Measurements from ENCODE around the gene VEGFA. TPM values are rescaled to one million over a fixed set of nuclear protein-coding genes. Genes with fewer than 3 reads are reported as not detected.

The VEGFA gene
- total RNA-seq, 6 experiments from 2014 or later: 26.0 to 37.4 (median 28.3) TPM

DNA sequence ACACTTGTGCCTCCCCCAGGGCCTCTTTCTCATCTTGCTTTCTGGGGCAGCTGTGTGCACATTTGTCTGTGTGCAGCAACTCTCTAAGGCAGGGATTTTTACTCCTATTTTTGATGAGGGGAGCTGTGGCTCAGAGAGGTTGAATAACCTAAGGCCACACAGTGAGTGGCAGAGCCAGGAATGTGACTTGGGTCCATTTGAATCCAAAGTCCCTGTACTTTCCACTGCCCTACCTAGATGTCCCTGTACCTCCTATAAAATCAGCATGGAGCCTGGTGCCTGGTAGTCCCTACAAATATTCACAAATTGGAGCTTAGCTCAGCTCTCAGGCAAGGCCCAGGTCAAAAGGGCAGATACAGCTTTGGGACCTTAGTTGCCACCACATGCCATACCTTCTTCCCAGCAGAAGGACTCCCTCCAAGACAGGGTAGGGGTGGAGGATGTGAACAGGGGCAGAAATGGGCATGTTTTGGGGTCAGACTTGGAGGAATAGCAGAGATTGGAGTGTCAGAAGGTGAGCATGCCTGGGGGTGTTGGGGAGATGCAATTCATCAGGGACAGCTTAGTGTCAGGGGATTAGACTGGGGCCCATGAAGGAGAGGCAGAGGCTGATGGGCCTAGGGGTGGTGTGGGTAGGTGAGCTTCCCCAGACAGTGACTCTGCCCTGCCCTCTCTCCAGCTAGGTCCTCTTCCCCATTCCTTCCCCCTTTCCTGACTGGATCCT lies 4.1 kb upstream of the VEGFA start:
- Mint-ChIP-seq H3K27ac (no peak overlapping the region), H3K4me1 (ENCODE audit: low read depth) (peaks cover 15% of the 10 kb centered on the region), H3K9me3 (no peaks in the 10 kb centered on the region), H3K36me3 (ENCODE audit: low read depth) (no peaks in the 10 kb centered on the region), H3K4me3 (no peak overlapping the region), H3K27me3 (ENCODE audit: insufficient read depth) (peaks cover 39% of the 10 kb centered on the region)
- TF ChIP-seq, protein P1, sequence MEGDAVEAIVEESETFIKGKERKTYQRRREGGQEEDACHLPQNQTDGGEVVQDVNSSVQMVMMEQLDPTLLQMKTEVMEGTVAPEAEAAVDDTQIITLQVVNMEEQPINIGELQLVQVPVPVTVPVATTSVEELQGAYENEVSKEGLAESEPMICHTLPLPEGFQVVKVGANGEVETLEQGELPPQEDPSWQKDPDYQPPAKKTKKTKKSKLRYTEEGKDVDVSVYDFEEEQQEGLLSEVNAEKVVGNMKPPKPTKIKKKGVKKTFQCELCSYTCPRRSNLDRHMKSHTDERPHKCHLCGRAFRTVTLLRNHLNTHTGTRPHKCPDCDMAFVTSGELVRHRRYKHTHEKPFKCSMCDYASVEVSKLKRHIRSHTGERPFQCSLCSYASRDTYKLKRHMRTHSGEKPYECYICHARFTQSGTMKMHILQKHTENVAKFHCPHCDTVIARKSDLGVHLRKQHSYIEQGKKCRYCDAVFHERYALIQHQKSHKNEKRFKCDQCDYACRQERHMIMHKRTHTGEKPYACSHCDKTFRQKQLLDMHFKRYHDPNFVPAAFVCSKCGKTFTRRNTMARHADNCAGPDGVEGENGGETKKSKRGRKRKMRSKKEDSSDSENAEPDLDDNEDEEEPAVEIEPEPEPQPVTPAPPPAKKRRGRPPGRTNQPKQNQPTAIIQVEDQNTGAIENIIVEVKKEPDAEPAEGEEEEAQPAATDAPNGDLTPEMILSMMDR (IDR thresholded peaks at IDR 0.05): no peak
- DNase-seq: no peak

DNA sequence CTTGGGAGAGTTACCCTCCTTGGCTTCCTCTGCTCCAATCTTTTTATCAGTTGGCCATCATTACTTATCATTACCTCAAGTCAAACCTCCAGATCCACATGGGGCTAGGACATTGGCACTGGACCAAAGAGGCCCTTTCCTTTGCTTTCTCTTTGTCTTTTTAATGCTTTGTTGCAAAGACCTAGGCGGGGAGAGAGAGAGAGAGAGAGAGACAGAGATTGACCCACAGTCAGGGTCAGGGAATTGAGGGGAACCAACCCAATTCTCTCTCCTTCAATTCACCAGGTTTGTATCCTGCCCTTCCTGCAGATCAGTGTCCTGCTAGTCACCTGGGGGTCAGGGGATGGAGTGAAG lies 3.5 kb upstream of the VEGFA start:
- H3K27ac Mint-ChIP-seq: no peak overlapping the region
- peaks cover 15% of the 10 kb centered on the region for H3K4me1 Mint-ChIP-seq (ENCODE audit: low read depth)
- no peaks in the 10 kb centered on the region for H3K36me3 Mint-ChIP-seq (ENCODE audit: low read depth)
- peaks cover 37% of the 10 kb centered on the region for H3K27me3 Mint-ChIP-seq (ENCODE audit: insufficient read depth)
- no peak for DNase-seq
- TF ChIP-seq, protein P1 (IDR thresholded peaks at IDR 0.05): no peak
- H3K9me3 Mint-ChIP-seq: no peaks in the 10 kb centered on the region
- no peak overlapping the region for H3K4me3 Mint-ChIP-seq

DNA sequence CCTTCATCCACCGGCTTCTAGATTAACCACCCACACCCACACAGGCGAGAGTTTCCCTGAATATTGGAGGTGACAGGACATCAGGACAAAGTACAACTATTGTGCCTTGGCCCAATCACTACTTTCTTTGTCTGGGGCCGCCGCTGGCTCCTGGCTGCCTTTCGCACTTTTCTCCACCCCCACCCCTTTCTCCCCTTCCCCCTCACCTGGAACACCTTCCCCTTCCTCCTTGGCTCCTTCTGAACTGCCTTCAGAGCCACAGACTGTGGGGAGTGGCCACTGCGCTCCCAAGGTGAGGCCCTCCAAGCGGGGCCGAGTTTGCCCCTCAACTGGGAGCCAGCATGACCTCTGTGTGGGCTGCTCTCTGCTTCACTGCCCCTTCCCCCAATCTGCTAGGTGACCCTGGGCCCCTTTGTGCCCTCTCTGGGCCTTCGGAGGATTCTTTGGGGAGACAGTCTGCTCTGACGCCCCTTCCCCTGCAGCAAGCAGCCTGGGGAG lies 3.0 kb upstream of the VEGFA start:
- Mint-ChIP-seq H3K36me3 (ENCODE audit: low read depth) (no peaks in the 10 kb centered on the region), H3K9me3 (no peaks in the 10 kb centered on the region), H3K4me1 (ENCODE audit: low read depth) (peaks cover 15% of the 10 kb centered on the region), H3K27me3 (ENCODE audit: insufficient read depth) (peaks cover 33% of the 10 kb centered on the region), H3K4me3 (no peak overlapping the region), H3K27ac (no peak overlapping the region)
- DNase-seq: no peak
- TF ChIP-seq, protein P1 (IDR thresholded peaks at IDR 0.05): no peak

- no peak for DNase-seq
- Mint-ChIP-seq H3K4me1 (ENCODE audit: low read depth) (peaks cover 21% of the 10 kb centered on the region), H3K9me3 (no peaks in the 10 kb centered on the region), H3K36me3 (ENCODE audit: low read depth) (no peaks in the 10 kb centered on the region), H3K27me3 (ENCODE audit: insufficient read depth) (peaks cover 24% of the 10 kb centered on the region), H3K27ac (no peak overlapping the region), H3K4me3 (no peak overlapping the region)
- TF ChIP-seq, protein P1 (IDR thresholded peaks at IDR 0.05): no peak
Measured at GRCh38 chr6:43767553-43768505, 2.2 kb upstream of the VEGFA start.

GRCh38 chr6:43768506-43768860 lies 1.5 kb upstream of the VEGFA start:
- Mint-ChIP-seq H3K36me3 (ENCODE audit: low read depth) (no peaks in the 10 kb centered on the region), H3K4me1 (ENCODE audit: low read depth) (peaks cover 28% of the 10 kb centered on the region), H3K4me3 (no peak overlapping the region), H3K27ac (no peak overlapping the region), H3K27me3 (ENCODE audit: insufficient read depth) (peaks cover 23% of the 10 kb centered on the region), H3K9me3 (no peaks in the 10 kb centered on the region)
- TF ChIP-seq, protein P1 (IDR thresholded peaks at IDR 0.05): no peak
- DNase-seq: no peak
